Activated CD4-positive, alpha-beta T cell treated with anti-CD3 and anti-CD28 coated beads for 48 hours (primary cell): ENCODE data around the gene PRRC2C.
"Not testable (repeated sequence)": the region's sequence is repeated elsewhere in the genome, so short reads cannot be mapped to it uniquely, and the experiment has no call there.

ENCODE experiments used
- DNase-seq: peaks from one replicate; pipeline ENCODE4 v3.0.0-alpha.2; 2020

PRRC2C gene

DNA sequence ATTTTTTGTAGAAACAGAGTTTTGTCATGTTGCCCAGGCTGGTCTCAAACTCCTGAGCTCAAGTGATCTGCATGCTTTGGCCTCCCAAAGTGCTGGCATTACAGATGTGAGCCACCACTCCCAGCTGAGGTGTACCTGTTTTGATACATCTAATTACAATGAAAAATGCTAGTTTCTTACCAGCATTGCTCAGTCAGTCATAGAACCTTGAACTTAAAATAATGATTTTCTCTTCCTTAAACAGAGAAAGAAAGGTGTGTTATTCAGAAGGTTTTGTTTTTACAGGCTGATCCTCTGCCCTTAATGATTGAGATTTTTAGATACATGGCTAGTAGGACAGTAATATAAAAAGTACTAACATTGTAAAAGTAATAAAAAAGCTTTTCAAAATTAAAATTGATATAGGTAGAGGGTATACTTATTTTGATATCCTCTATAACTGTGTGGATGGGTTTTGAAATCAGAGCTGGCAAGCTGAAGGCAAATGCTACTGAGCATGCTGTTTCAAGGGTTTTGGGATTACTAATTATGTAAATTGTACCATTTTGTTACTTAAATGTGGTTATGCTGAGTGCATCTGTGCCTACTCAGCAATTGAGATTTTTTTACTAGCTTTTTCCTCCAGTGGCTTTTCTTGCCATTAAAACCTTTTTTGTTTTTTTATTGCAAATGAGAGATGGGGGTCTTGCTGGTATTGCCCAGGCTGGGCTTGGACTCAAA lies 16.1 kb downstream of the PRRC2C start:
- no peak for DNase-seq

DNA sequence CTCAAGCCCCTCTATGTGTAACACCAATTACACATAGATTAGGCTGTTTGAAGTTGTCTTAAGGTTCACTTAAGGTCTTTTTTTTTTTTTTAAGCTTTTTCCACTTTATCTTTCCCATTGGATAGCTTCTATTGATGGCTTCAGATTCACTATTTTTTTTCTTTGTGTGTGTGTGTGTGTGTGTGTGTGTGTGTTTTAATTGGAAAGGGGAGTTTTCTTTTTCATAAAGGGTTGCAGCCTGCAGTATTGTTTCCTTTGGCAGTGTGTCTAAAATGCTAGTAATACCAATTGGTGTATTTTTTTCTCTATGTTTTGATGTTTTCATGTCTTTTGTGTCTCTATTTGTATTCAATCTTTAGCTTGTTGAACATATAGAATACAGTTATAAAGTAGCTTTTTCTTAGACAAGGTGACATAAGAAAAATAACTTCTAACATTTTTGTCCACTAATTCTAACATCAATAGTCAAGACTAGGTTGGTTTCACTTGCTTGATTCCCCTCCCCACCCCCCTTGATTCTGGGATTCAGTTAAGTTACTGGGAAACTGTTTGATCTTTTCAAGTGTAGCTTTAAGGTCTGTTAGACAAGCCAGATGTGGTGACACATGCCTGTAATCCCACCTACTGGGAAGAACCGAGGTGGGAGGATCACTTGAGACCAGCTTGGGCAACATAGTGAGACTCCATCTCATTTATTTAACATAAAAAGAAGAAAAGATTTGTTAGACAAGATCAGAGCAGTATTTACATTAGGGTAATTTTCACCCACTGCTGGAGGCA lies 21.4 kb downstream of the PRRC2C start:
- DNase-seq: no peak

- DNase-seq: no peak
Observed at GRCh38 chr1:171507435-171507834, 22.1 kb downstream of the PRRC2C start.

- no peak for DNase-seq
Observed at GRCh38 chr1:171509191-171509590, 23.9 kb downstream of the PRRC2C start.

GRCh38 chr1:171513743-171514142 lies 28.4 kb downstream of the PRRC2C start:
- no peak for DNase-seq

DNA sequence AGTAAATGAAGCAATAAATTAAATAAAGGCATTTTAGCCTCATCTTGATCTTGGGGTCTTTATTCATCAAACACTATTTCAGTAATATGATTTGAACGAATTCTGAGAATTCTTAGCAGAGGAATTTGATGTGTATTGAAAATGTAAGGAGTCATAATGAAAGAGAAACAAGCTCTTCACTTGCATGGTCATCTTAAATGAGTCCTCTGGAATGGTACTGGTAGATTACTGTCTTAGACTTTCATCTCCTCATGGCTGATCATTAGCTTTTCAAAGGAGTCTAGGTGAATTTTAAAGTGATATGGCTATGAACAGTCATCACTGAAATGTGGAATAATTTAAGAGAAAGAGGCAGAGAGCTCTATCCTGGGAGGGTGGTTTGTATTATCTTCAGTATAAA lies 30.0 kb downstream of the PRRC2C start:
- no peak for DNase-seq

GRCh38 chr1:171515741-171516140 lies 30.4 kb downstream of the PRRC2C start:
- no peak for DNase-seq

- DNase-seq: no peak
Observed at GRCh38 chr1:171521567-171521966, 36.2 kb downstream of the PRRC2C start.

GRCh38 chr1:171530676-171531075 lies 45.3 kb downstream of the PRRC2C start:
- DNase-seq: no peak

- no peak for DNase-seq
Observed at GRCh38 chr1:171532520-171532919, 47.2 kb downstream of the PRRC2C start.

DNA sequence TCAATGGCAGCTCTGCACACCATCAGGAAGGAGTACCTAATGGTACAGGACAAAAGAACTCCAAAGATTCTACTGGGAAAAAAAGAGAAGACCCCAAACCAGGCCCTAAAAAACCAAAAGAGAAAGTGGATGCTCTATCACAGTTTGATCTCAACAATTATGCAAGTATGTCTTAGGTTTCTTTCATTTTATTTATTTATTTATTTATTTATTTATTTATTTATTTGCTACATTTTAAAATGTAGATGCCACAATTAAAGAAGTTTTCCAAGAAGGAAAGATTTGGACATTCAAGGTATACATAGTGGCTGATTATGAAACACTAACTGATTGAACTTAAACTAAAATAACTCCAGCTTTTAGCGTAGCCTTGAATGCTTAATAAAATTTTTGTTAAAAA lies 60.2 kb downstream of the PRRC2C start:
- DNase-seq: no peak

DNA sequence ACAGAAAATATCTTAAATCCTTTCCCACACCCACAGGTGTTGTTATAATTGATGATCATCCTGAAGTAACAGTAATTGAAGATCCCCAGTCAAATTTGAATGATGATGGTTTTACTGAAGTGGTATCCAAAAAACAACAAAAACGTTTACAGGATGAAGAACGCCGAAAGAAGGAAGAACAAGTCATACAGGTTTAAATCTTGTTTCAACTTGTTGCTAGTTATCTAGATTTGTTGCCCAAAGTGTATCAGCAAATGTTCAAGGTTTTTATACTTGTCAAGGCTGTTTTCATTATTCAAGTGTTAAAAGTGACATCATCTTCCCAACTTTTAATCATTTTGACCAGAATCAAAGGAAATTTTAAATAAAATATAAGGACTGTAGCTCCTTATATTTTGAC lies 64.7 kb downstream of the PRRC2C start:
- no peak for DNase-seq

DNA sequence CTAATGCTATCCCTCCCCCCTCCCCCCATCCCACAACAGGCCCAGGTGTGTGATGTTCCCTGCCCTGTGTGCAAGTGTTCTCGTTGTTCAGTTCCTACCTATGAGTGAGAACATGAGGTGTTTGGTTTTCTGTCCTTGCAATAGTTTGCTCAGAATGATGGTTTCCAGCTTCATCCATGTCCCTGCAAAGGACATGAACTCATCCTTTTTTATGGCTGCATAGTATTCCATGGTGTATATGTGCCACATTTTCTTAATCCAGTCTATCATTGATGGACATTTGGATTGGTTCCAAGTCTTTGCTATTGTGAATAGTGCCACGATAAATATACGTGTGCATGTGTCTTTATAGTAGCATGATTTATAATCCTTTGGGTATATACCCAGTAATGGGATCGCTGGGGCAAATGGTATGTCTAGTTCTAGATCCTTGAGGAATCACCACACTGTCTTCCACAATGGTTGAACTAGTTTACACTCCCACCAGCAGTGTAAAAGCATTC lies 65.3 kb downstream of the PRRC2C start:
- not testable (repeated sequence) for DNase-seq

DNA sequence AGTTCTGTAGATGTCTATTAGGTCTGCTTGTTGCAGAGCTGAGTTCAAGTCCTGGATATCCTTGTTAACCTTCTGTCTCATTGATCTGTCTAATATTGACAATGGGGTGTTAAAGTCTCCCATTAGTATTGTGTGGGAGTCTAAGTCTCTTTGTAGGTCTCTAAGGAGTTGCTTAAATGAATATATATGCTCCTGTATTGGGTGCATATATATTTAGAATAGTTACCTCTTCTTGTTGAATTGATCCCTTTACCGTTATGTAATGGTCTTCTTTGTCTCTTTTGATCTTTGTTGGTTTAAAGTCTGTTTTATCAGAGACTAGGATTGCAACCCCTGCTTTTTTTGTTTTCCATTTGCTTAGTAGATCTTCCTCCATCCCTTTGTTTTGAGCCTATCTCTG lies 68.6 kb downstream of the PRRC2C start:
- not testable (repeated sequence) for DNase-seq

GRCh38 chr1:171563675-171564074 lies 78.3 kb downstream of the PRRC2C start:
- no peak for DNase-seq

DNA sequence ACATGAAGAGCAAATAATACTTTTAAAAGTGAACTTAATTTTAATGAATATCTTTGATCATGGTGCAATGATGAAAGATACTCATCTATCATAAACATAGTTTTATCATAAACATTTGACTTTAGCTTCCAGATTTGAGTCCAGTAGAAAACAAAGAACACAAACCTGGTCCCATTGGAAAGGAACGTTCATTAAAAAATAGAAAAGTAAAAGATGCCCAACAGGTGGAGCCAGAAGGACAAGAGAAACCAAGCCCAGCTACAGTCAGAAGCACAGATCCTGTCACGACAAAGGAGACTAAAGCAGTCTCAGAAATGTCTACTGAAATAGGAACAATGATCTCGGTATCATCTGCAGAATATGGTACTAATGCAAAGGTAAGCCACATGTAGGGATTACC lies 81.1 kb downstream of the PRRC2C start:
- no peak for DNase-seq

GRCh38 chr1:171570295-171570694 lies 85.0 kb downstream of the PRRC2C start:
- no peak for DNase-seq

GRCh38 chr1:171576144-171576543 lies 90.8 kb downstream of the PRRC2C start:
- no peak for DNase-seq

DNA sequence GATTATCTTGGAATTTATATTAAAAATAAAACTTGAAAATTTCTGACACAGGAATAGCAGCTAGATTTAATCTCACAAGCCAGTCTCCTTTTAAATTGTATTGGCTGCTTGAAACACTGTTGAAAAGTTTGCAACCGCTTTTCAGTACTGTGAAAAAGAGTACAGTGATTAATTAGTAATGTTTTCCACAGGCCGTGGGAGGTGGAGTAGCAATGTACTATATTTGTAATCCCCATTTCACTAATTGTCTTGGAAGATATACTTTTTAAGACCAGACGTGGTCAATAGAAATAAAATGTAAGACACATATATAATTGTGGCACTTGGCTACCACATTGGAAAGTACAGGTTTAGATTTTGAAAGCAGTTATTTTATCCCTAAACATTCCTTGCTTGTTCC lies 95.9 kb downstream of the PRRC2C start:
- no peak for DNase-seq

- DNase-seq: no peak
Observed at GRCh38 chr1:171581766-171582165, 96.4 kb downstream of the PRRC2C start.

- DNase-seq: no peak
Observed at GRCh38 chr1:171582589-171582988, 97.3 kb downstream of the PRRC2C start.

DNA sequence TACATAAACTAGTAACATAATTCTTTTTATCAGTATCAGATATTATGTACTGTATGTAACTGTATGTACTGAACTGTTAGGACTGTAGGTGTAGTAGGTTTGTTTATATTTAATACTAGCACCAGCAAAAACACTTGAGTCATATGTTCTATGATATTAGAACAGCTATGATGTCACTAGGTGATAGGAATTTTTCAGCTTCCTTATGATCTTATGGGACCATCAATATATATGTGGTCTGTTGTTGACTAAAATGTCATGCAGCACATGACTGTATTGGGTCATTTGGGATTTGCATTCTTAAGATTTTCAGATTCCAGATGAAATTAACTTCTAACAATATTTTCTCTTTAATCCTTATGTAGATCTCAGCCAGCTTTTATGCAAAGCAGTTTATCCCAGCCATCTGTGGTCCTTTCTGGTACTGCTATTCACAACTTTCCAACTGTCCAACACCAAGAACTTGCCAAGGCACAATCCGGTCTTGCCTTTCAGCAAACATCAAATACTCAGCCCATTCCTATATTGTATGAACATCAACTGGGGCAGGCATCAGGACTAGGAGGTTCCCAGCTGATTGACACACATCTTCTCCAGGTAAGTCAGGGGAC lies 98.4 kb downstream of the PRRC2C start:
- no peak for DNase-seq

DNA sequence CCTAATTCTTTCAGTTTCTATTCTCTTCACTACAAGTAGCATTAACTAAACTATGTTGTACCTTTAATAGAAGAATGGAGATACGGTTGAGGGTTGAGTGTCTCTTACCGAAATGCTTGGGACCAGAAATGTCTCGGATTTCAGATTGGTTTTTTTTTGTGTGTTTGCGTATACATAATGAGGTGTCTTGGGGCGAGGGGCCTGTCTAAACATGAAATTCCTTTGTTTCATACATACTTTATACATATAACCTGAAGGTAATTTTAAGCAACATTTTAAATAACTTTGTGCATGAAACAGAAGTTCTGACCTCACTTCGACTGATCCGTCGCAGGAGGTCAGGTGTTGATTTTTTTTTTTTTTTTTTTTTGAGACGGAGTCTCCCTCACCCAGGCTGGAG lies 100.4 kb downstream of the PRRC2C start:
- no peak for DNase-seq

GRCh38 chr1:171588230-171588629 lies 102.9 kb downstream of the PRRC2C start:
- no peak for DNase-seq
